Measurements from ENCODE around the gene SEC16B.

DNA sequence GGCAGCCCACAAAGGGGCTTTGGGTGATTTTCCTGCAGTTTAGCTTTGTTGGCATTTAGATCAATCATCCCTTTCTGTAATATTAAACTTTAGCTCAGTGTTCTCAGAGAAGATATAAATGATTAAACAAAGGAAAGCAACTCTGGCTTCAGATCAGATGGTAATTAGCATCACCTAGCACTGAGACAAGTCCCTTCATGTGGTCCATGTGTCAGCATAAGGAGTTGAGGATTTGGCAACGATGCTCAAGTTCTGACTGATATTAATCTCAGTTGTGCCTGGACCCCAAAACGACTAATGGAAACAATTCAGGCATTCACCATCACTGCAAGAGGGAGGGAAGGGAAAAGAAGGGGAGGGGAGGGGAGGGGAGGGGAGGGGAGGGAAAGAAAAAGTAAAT lies 60.4 kb downstream of the SEC16B start:
- TF ChIP-seq, protein P1, sequence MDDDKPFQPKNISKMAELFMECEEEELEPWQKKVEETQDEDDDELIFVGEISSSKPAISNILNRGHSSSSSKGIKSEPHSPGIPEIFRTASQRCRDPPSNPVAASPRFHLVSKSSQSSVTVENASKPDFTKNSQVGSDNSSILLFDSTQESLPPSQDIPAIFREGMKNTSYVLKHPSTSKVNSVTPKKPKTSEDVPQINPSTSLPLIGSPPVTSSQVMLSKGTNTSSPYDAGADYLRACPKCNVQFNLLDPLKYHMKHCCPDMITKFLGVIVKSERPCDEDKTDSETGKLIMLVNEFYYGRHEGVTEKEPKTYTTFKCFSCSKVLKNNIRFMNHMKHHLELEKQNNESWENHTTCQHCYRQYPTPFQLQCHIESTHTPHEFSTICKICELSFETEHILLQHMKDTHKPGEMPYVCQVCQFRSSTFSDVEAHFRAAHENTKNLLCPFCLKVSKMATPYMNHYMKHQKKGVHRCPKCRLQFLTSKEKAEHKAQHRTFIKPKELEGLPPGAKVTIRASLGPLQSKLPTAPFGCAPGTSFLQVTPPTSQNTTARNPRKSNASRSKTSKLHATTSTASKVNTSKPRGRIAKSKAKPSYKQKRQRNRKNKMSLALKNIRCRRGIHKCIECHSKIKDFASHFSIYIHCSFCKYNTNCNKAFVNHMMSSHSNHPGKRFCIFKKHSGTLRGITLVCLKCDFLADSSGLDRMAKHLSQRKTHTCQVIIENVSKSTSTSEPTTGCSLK (tag by site-specific recombination; IDR thresholded peaks at IDR 0.05) = no peak
- TF ChIP-seq, protein P2, sequence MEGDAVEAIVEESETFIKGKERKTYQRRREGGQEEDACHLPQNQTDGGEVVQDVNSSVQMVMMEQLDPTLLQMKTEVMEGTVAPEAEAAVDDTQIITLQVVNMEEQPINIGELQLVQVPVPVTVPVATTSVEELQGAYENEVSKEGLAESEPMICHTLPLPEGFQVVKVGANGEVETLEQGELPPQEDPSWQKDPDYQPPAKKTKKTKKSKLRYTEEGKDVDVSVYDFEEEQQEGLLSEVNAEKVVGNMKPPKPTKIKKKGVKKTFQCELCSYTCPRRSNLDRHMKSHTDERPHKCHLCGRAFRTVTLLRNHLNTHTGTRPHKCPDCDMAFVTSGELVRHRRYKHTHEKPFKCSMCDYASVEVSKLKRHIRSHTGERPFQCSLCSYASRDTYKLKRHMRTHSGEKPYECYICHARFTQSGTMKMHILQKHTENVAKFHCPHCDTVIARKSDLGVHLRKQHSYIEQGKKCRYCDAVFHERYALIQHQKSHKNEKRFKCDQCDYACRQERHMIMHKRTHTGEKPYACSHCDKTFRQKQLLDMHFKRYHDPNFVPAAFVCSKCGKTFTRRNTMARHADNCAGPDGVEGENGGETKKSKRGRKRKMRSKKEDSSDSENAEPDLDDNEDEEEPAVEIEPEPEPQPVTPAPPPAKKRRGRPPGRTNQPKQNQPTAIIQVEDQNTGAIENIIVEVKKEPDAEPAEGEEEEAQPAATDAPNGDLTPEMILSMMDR (tag by site-specific recombination; IDR thresholded peaks at IDR 0.05) = no peak
- TF ChIP-seq ZNF830 (tag by site-specific recombination; IDR thresholded peaks at IDR 0.05; ENCODE audit: low read depth) (no peak), ZNF555 (tag by site-specific recombination; conservative IDR thresholded peaks at IDR 0.05) (no peak), ZNF423 (tag by site-specific recombination; IDR thresholded peaks at IDR 0.05) (no peak)
- TF ChIP-seq, protein P3, sequence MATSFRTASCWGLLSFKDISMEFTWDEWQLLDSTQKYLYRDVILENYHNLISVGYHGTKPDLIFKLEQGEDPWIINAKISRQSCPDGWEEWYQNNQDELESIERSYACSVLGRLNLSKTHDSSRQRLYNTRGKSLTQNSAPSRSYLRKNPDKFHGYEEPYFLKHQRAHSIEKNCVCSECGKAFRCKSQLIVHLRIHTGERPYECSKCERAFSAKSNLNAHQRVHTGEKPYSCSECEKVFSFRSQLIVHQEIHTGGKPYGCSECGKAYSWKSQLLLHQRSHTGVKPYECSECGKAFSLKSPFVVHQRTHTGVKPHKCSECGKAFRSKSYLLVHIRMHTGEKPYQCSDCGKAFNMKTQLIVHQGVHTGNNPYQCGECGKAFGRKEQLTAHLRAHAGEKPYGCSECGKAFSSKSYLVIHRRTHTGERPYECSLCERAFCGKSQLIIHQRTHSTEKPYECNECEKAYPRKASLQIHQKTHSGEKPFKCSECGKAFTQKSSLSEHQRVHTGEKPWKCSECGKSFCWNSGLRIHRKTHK (tag by site-specific recombination; IDR thresholded peaks at IDR 0.05) = no peak
- TF ChIP-seq, protein P4, sequence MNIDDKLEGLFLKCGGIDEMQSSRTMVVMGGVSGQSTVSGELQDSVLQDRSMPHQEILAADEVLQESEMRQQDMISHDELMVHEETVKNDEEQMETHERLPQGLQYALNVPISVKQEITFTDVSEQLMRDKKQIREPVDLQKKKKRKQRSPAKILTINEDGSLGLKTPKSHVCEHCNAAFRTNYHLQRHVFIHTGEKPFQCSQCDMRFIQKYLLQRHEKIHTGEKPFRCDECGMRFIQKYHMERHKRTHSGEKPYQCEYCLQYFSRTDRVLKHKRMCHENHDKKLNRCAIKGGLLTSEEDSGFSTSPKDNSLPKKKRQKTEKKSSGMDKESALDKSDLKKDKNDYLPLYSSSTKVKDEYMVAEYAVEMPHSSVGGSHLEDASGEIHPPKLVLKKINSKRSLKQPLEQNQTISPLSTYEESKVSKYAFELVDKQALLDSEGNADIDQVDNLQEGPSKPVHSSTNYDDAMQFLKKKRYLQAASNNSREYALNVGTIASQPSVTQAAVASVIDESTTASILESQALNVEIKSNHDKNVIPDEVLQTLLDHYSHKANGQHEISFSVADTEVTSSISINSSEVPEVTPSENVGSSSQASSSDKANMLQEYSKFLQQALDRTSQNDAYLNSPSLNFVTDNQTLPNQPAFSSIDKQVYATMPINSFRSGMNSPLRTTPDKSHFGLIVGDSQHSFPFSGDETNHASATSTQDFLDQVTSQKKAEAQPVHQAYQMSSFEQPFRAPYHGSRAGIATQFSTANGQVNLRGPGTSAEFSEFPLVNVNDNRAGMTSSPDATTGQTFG (tag by site-specific recombination; IDR thresholded peaks at IDR 0.05; ENCODE audit: borderline replicate concordance) = no peak

Measured in HEK293 (cell line).